NCI-H460 (cell line): Measurements from ENCODE around the gene EIF2S3. TPM values are rescaled to one million over a fixed set of nuclear protein-coding genes. Genes with fewer than 3 reads are reported as not detected.

Experiments
- DNase-seq: peaks from one replicate; pipeline ENCODE4 v3.0.0-alpha.2; 2016; ENCODE audit warnings: low read depth; ENCODE audit errors: extremely low read depth
- polyA plus RNA-seq: library from polyadenylated mRNA; depleted of rRNA; stranded (reverse); fragments of >200 nt; gene quantifications from 2 replicates; pipeline ENCODE4 v1.2.3, GENCODE V29; 2014; cell fraction: nucleus; rRNA removed
- total RNA-seq: library from RNA; depleted of rRNA; stranded (reverse); fragments of >200 nt; shearing (Covaris generic); gene quantifications from 2 replicates; pipeline ENCODE4 v1.2.3, GENCODE V29; 2014; rRNA removed

Gene EIF2S3
- total RNA-seq: 516 and 592 TPM in 2 replicates
- 394 and 518 TPM in 2 replicates for polyA plus RNA-seq

GRCh38 chrX:24054182-24055042 is at the start of gene EIF2S3:
TSS of gene EIF2S3 (plus strand) at chrX:24054956. CDS start at chrX:24054969, 13 bp downstream.
- DNase-seq: peak; percentile 95

- DNase-seq: no peak
These were observed 49.7 kb upstream of the EIF2S3 start for GRCh38 chrX:24005028-24005427.

- DNase-seq: no peak
These were observed 48.9 kb upstream of the EIF2S3 start for GRCh38 chrX:24005867-24006266.

- no peak for DNase-seq
These were observed 42.5 kb upstream of the EIF2S3 start for GRCh38 chrX:24012266-24012665.

DNA sequence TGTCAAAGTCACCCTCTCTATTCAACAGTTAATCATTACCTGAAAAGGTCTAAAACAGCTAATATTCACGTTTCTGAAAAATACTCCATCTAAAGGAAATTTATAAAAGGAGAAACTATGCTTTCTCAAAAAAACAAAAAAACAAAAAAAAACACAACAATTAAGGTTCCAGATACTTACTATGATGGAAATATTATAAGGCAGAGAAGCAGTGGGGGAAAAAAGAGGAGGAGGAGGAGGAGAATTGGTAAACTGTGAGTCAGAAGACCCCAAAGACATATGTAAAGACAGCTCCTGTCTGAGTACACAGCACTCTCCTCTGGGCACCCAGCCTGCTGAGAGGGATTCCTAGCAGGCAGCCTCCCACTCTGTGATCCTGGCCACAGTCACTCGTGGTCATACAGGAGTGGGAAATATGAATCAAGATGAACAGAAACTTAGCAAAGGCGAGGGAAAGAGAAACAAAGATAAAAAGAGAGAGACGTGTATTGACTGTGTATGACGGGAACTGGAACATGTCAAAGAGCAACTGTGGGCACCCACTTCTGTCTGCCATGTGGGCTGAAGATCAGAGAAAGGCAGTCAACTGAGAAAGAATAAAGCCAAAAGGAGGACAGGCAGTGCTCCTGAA is 40.3 kb upstream of the EIF2S3 start:
- no peak for DNase-seq

DNA sequence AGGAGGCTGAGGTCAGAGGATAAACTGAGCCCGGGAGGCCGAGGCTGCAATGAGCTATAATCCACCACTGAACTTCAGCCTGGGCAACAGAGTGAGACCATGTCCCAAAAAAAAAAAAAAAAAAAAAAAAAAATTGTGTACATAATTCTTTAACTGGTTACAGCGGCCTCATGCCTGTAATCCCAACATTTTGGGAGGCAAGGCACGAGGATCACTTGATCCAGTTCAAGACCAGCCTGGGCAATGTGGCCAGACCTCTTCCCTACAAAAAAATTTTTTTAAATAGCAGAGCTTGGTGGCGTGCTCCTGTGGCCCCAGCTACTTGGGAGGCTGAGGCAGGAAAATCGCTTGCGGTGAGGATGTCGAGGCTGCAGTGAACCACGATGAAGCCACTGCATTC is 37.1 kb upstream of the EIF2S3 start:
- DNase-seq: no peak

GRCh38 chrX:24018809-24019208 is 35.9 kb upstream of the EIF2S3 start:
- DNase-seq: no peak

- no peak for DNase-seq
These were observed 35.3 kb upstream of the EIF2S3 start for GRCh38 chrX:24019448-24019847.

DNA sequence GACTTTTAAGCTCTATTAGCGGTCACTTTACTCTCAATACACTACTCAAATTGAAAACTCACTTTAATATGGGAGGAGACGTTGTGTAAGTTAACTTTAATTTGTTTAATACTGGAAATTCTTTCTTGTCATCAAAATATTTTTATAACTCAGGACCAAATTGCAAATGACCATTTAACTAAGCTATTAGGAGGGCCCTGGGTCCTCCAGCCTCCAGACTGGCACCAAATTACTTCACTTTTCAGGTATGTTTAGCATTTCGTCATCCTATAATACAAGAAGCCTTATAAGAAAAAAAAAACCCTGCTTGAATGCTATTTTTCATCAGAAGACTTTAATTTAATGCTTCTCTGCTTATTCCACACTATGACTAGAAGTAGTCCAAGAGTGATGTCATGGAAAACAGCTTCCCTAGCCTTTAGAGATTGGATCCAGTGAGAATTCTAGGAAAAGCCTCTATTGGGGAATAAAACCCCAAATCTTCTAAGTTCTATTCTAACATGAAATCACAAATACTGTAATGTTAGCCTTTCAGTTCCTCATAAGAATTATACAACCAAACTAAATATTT is 34.4 kb upstream of the EIF2S3 start:
- DNase-seq: no peak

GRCh38 chrX:24023544-24023943 is 31.2 kb upstream of the EIF2S3 start:
- no peak for DNase-seq

GRCh38 chrX:24023972-24024669 is 30.6 kb upstream of the EIF2S3 start:
- no peak for DNase-seq

DNA sequence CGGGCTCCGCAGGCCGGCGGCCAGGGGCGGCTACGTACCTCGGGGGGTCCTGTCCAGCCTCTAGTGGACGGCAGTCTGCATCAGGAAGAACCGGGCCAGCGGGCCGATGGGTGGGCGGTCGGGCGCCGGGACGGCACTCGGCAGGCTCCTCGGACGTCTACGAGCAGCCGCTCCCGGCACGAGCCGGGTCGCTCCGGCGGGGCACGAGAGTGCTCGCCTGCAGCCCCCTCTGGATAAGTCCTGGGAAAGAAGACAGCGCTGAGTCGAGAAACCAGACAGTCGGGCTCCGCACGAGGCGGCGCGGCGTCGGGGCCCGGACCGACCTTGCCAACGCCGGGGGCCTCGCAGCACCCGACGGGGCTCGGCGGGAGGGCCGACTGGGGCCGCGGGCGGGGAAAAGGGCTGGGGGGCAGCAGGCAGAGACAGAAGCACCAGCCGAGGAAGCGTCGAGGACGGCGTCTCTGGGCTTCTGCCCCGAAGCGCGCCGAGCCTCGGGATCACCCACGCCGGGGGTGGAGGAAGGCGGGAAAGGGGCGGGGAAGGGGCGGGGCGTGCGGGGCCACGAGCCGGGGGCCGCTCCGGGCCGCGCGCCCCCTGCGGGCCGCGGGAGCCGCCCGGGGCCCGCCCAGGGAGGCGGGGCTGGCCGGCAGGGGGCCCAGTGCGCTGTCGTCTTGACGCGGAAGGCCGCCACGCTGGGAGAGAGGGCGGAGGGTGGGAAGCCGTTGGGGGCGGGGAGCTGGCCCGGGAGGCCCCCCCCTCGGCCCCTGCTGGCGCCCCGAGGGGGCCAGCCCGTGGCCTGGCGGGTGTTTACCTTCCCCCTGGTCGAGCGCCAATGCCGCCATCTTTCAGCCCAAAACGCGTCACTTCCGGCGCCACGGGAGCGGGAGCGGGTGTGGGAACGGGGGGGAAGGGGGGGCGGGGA is 29.7 kb upstream of the EIF2S3 start:
- DNase-seq: peak; percentile 88

DNA sequence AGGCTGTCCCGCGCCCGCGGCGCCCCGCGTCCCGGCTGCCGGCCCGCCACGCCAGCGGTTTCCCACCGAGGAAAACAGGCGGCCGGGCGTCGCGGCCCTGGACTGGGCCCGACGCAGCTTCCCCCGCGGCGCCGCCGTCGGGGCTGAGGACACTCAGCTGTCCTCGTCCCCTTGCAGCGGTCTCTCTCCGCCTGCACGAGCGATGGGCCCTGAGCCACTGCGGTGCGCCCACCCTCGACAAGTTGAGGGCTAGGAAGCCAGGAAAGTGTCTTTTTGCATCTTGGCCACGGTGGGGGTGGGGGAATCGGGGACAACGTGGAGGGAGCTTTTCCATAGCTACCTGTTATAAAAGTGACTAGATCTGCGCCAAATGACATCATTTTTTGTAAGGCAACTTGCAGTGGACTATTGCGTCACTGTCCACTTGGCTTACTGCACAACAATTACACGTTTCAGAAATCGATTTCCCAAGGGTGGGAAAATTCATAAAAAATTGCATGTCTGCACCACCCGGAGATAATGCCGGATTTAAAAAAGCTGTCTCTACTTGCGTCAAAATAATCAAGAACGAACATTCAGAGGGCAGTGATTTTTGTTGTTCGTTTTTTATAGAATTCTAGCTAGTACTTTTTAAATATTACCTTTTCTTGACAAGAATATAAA is 28.9 kb upstream of the EIF2S3 start:
- DNase-seq: peak; percentile 44

DNA sequence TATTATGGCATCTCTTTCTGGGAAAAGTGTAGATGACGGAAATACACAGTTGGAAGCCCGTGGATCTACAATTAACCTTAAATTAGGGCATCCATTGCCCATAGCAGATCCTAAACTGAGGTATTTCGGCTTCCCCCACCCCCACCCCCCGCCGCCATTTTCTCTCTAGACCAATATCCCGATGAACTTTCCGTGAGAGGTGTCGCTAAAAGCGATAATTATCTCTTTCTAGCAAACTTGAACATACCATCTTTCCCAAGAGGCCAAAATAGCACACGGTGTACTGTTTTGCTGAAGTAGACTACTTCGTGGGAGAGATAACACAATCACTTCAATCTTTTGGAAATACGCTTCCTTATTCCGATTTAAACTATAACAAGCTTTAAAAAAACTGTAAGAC is 28.3 kb upstream of the EIF2S3 start:
- no peak for DNase-seq

- no peak for DNase-seq
These were observed 27.7 kb upstream of the EIF2S3 start, which contains the start of gene KLHL15 for GRCh38 chrX:24027086-24027485. TSS of gene KLHL15 (minus strand) at chrX:24027186. CDS start at chrX:24006693, 20,493 bp downstream.

GRCh38 chrX:24027985-24028384 is 26.8 kb upstream of the EIF2S3 start:
- DNase-seq: no peak

DNA sequence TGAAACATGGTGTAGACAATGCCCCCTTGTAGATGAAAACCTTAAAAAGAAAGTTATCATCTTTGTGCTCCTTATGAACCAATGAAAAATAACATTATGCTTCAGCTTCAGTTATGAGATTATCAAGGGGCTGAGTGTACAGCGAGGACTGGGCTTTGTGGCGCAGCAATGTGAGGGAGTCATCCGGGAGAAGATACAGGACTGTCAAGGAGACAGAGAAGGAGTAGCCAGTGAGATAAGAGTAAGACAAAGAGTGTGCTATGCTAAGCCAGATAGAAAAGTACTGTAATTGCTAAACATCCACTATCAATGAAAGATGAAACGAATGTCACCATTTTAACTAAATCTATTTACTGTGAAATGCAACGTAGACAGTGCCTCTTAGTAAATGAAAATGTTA is 24.2 kb upstream of the EIF2S3 start:
- no peak for DNase-seq

- DNase-seq: no peak
These were observed 20.3 kb upstream of the EIF2S3 start for GRCh38 chrX:24034485-24034884.

DNA sequence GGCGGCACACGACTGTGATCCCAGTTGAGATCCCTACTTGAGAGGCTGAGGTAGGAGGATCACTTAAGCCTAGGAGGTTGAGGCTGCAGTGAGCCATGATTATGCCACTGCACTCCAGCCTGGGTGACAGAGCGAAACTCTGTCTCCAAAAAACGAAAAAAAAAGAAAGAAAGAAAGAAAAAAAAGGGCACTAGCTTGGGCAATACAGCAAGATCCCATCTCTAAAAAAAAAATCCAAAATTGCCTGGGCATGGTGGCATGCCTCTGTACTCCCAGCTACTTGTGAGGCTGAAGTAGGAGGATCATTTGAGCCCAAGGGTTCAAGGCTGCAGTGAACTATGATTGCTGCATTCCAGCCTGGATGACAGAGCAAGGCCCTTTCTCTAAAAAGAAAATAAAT is 17.0 kb upstream of the EIF2S3 start:
- DNase-seq: no peak
